Endothelial cell of umbilical vein (primary cell): ENCODE measurements around the gene TIMD4. TPM values are rescaled to one million over a fixed set of nuclear protein-coding genes. Genes with fewer than 3 reads are reported as not detected.

Experiments
- BruUV-seq: library from RNA; stranded (reverse); fragments of 400-500 nt; replicated peaks from 2 replicates; lab custom pipeline; 2021; lab: Mats Ljungman, UMichigan
- CTCF ChIA-PET: fragments of 300-600, 350-600 bp; sonication (Branson Sonifier 250); formaldehyde crosslinking; loops from one replicate; lab custom pipeline; 2021; ENCODE audit warnings: antibody characterized with exemption, inconsistent platforms; lab: Charles Lee
- POLR2A ChIA-PET: fragments of 300-600, 350-600 bp; sonication (Branson Sonifier 250); formaldehyde crosslinking; loops from one replicate; lab custom pipeline; 2021; ENCODE audit warnings: antibody characterized with exemption, inconsistent platforms; lab: Charles Lee
- DNase-seq: peaks from one replicate; pipeline ENCODE4 v3.0.0-alpha.2; 2011; ENCODE audit warnings: low read depth, low spot score
- FAIRE-seq: peaks from 2 replicates; lab custom pipeline; 2011; peaks lifted over from hg19 to GRCh38; lab: Jason Lieb, UNC
- H2AFZ ChIP-seq: 2 replicates; pipeline ENCODE4 v1.6.0; 2012; ENCODE audit warnings: low read depth, low read length, control low read depth, inconsistent platforms
- H3K27ac ChIP-seq: 2 replicates; pipeline ENCODE4 v1.5.1; 2011; ENCODE audit warnings: low read depth, mild to moderate bottlenecking, control low read depth, low read length, moderate library complexity; ENCODE audit not compliant: insufficient read depth
- H3K27me3 ChIP-seq, 2 experiments: 2 replicates each; pipeline versions ENCODE4 v1.6.0 to v1.6.1; 2011; ENCODE audit warnings: low read length in 2 of 2, mixed read lengths in 1 of 2; ENCODE audit not compliant: control insufficient read depth in 2 of 2, insufficient read depth in 2 of 2
- H3K36me3 ChIP-seq, 2 experiments: 2 replicates in 1 of 2; 3 replicates in 1 of 2; pipeline ENCODE4 v1.5.1; 2011; ENCODE audit warnings: low read length in 2 of 2, mild to moderate bottlenecking in 1 of 2, moderate library complexity in 1 of 2; ENCODE audit not compliant: control insufficient read depth in 2 of 2, insufficient read depth in 2 of 2; ENCODE audit errors: extremely low read depth in 1 of 2
- H3K4me1 ChIP-seq: 3 replicates; pipeline ENCODE4 v1.5.1; 2011; ENCODE audit warnings: mild to moderate bottlenecking, low read length; ENCODE audit not compliant: control insufficient read depth, insufficient read depth; ENCODE audit errors: extremely low read depth
- H3K4me2 ChIP-seq: 2 replicates; pipeline ENCODE4 v1.6.1; 2011; ENCODE audit warnings: low read length, control low read depth, mixed read lengths; ENCODE audit not compliant: insufficient read depth
- H3K4me3 ChIP-seq, 3 experiments: fragments of 200-600 bp in 1 of 3; sonication (generic), shearing (Covaris generic) in 1 of 3; replicated peaks in 1 of 3; 2 replicates each; pipeline ENCODE4 v1.5.1; 2011 to 2016; ENCODE audit warnings: control low read depth in 3 of 3, low read length in 3 of 3, mild to moderate bottlenecking in 2 of 3, inconsistent platforms in 1 of 3, low read depth in 1 of 3, moderate library complexity in 1 of 3; ENCODE audit not compliant: insufficient read depth in 1 of 3
- H3K79me2 ChIP-seq: 2 replicates; pipeline ENCODE4 v1.6.0; 2012; ENCODE audit warnings: low read length, inconsistent platforms; ENCODE audit not compliant: control insufficient read depth, insufficient read depth
- H3K9ac ChIP-seq: replicated peaks from 2 replicates; pipeline ENCODE3; 2011; ENCODE audit warnings: low read length, control low read depth; ENCODE audit not compliant: insufficient read depth; ENCODE audit errors: extremely low read depth
- H3K9me1 ChIP-seq: replicated peaks from 3 replicates; pipeline ENCODE4 v1.6.0; 2011; ENCODE audit warnings: mild to moderate bottlenecking, low read length; ENCODE audit not compliant: control insufficient read depth, insufficient read depth; ENCODE audit errors: extremely low read depth
- H3K9me3 ChIP-seq: replicated peaks from 2 replicates; pipeline ENCODE4 v1.5.1; 2012; ENCODE audit warnings: low read length, inconsistent platforms; ENCODE audit not compliant: control insufficient read depth, insufficient read depth
- H4K20me1 ChIP-seq: replicated peaks from 2 replicates; pipeline ENCODE3; 2011; ENCODE audit warnings: mild to moderate bottlenecking, low read length; ENCODE audit not compliant: control insufficient read depth, insufficient read depth; ENCODE audit errors: extremely low read depth
- FOS ChIP-seq: IDR thresholded peaks from 2 replicates; pipeline ENCODE4 v1.6.1; 2011; ENCODE audit warnings: mild to moderate bottlenecking, low read length, moderate library complexity, borderline replicate concordance; ENCODE audit not compliant: insufficient read depth
- MYC ChIP-seq: IDR thresholded peaks from one replicate; pipeline ENCODE4 v1.6.1; 2011; ENCODE audit warnings: mild to moderate bottlenecking, low read depth, low read length
- POLR2A ChIP-seq: IDR thresholded peaks from 2 replicates; pipeline ENCODE4 v1.6.1; 2012; ENCODE audit warnings: low read depth, mild to moderate bottlenecking, control low read depth, low read length
- POLR2AphosphoS5 ChIP-seq: IDR thresholded peaks from 2 replicates; pipeline ENCODE4 v1.6.1; 2012; ENCODE audit warnings: low read depth, mild to moderate bottlenecking, control low read depth, low read length, moderate library complexity; ENCODE audit not compliant: insufficient read depth
- dilution Hi-C: fragments of 300-500 bp; cut with MboI; formaldehyde crosslinking; loops from one replicate; pipeline ENCODE4 v1.15.0; 2019; ENCODE audit warnings: low sequenced_read_pairs; ENCODE audit not compliant: extremely low pct_ligation_motif_present
- intact Hi-C: fragments of 100-400 bp; cut with micrococcal nuclease; formaldehyde crosslinking; loops from one replicate; pipeline ENCODE4 v1.10.0; 2022
- polyA plus RNA-seq, 4 experiments: library from polyadenylated mRNA; depleted of rRNA in 3 of 4; stranded (reverse) in 3 of 4; unstranded in 1 of 4; fragments of >200 nt; gene quantifications; 2 replicates each; pipeline versions ENCODE4 v1.2.1 to v1.2.3, GENCODE V29; 2011 to 2012; ENCODE audit warnings: missing spikeins in 1 of 4
- total RNA-seq: library from RNA; stranded (reverse); gene quantifications from 2 replicates; pipeline ENCODE4 v1.2.3, GENCODE V29; 2021
- TF ChIP-seq, protein P1 (sequence below), 2 donors: IDR thresholded peaks; 1 replicate in 1 of 2; 2 replicates in 1 of 2; pipeline ENCODE4 v1.5.1; 2011; ENCODE audit warnings: low read length in 2 of 2, mild to moderate bottlenecking in 2 of 2, moderate library complexity in 2 of 2, control low read depth in 1 of 2, inconsistent platforms in 1 of 2, low read depth in 1 of 2; ENCODE audit not compliant: insufficient read depth in 1 of 2; ENCODE audit errors: extremely low read depth in 1 of 2

Gene TIMD4
- total and polyA plus RNA-seq, 2 donors (not counting 3 experiments of a cell fraction or from before 2014, with no cell fraction given): not detected

DNA sequence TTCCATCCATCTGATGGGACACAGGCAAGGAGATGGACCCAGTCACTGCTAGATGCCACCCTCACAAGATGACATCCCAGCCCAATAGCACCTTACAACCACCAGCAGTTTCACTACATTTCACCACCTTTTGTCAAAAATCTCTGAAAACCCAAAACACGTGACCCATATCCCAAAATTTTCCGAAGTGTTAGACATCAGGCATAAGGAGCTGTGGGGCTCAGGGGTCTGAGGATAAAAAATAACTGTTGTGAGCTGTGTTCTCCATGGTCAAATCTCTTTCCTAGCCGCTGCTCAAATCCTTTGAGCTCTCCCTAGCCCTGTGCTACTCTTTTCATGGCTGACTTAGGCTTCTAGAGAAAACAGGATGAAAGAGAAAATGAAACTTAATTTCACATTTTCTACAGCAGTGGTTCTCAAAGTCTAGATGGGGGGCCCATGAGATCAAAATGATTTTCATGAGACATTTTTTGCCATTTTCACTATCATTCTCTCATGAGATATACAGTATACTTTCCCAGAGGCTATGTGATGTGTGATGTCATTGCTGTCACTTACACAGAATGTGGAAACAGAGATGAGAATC is 40.7 kb downstream of the TIMD4 start:
- FAIRE-seq (no peak), DNase-seq (no peak)
- ChIA-PET POLR2A (no interaction called here), CTCF (no interaction called here)
- TF ChIP-seq MYC: no peak
- no peak for TF ChIP-seq POLR2A
- no peak for TF ChIP-seq POLR2AphosphoS5
- TF ChIP-seq, protein P1, sequence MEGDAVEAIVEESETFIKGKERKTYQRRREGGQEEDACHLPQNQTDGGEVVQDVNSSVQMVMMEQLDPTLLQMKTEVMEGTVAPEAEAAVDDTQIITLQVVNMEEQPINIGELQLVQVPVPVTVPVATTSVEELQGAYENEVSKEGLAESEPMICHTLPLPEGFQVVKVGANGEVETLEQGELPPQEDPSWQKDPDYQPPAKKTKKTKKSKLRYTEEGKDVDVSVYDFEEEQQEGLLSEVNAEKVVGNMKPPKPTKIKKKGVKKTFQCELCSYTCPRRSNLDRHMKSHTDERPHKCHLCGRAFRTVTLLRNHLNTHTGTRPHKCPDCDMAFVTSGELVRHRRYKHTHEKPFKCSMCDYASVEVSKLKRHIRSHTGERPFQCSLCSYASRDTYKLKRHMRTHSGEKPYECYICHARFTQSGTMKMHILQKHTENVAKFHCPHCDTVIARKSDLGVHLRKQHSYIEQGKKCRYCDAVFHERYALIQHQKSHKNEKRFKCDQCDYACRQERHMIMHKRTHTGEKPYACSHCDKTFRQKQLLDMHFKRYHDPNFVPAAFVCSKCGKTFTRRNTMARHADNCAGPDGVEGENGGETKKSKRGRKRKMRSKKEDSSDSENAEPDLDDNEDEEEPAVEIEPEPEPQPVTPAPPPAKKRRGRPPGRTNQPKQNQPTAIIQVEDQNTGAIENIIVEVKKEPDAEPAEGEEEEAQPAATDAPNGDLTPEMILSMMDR (IDR thresholded peaks at IDR 0.05; ENCODE audit: extremely low read depth in 1 of 2, insufficient read depth in 1 of 2, low read depth in 1 of 2, low read length in 2 of 2): no peak
- no peak for TF ChIP-seq FOS
- Histone ChIP-seq H3K4me1 (no peaks in the 10 kb centered on the region), H3K9me3 (peaks cover 5% of the 10 kb centered on the region), H3K4me3 (no peak overlapping the region), H3K9me1 (no peaks in the 10 kb centered on the region), H3K9ac (no peak overlapping the region), H3K27ac (no peak overlapping the region), H3K79me2 (no peaks in the 10 kb centered on the region), H2AFZ (no peak overlapping the region), H3K4me2 (no peak overlapping the region), H3K36me3 (no peaks in the 10 kb centered on the region), H3K27me3 (no peaks in the 10 kb centered on the region), H4K20me1 (no peaks in the 10 kb centered on the region)
- dilution Hi-C loops: no loop called here
- BruUV-seq: no TSS peak
- intact Hi-C loops: no loop called here

DNA sequence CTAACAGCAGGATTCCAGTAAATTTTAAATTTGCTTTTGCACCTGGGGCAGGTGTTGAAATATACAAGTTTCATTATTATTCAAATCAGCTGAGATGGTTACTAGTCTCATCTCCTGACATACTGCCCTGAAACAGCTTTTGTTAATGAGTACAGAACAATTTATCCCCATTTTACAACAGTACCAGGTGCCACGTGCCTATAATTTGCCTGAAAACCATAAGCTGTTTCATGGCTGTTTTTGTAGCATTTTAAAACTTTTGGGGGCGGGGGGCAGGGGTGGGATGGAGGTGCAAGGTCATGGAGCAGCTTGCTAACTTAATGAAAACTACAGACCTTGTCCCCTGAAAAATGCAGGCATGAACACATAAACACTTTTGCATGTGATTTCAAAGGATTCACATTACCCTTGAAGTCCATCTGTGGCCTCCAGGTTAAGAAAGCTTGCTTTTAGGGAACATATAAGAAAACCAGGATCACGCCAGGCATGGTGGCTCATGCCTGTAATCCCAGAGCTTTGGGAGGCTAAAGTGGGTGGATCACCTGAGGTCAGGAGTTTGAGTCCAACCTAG is 42.1 kb downstream of the TIMD4 start:
- H3K27ac ChIP-seq: no peak overlapping the region
- TF ChIP-seq FOS: no peak
- TF ChIP-seq POLR2AphosphoS5: no peak
- no peak for DNase-seq
- H3K4me2 ChIP-seq: no peak overlapping the region
- H3K9me3 ChIP-seq: no peaks in the 10 kb centered on the region
- no peak for FAIRE-seq
- H3K27me3 ChIP-seq: no peaks in the 10 kb centered on the region
- H3K79me2 ChIP-seq: no peaks in the 10 kb centered on the region
- ChIA-PET POLR2A (interaction anchor here (0.6 kb wide), 1 partner anchor 22 kb away, joined by 4 read pairs; no protein-coding TSS in a partner anchor), CTCF (no interaction called here)
- dilution Hi-C loops (no loop called here), intact Hi-C loops (no loop called here)
- H2AFZ ChIP-seq: no peak overlapping the region
- H3K9ac ChIP-seq: no peak overlapping the region
- H4K20me1 ChIP-seq: no peaks in the 10 kb centered on the region
- no peaks in the 10 kb centered on the region for H3K9me1 ChIP-seq
- H3K36me3 ChIP-seq: no peaks in the 10 kb centered on the region
- no peak overlapping the region for H3K4me3 ChIP-seq
- no TSS peak for BruUV-seq
- no peaks in the 10 kb centered on the region for H3K4me1 ChIP-seq
